T-helper 1 cell treated with Interleukin-12 subunit alpha and Interleukin-12 subunit beta and Interleukin-4 antibody, amounts not matched to agents 30 ng/mL and 1 ng/mL, for 36 hours (primary cell): ENCODE data around the gene LAMA3. TPM values are rescaled to one million over a fixed set of nuclear protein-coding genes. Genes with fewer than 3 reads are reported as not detected.

ENCODE experiments used
- intact Hi-C: fragments of 100-400 bp; cut with micrococcal nuclease; formaldehyde crosslinking; loops from one replicate; pipeline ENCODE4 v1.15.1; 2024
- total RNA-seq: library from RNA; stranded (reverse); gene quantifications from 2 replicates; pipeline ENCODE4 v1.2.3, GENCODE V29; 2022

The LAMA3 gene
- total RNA-seq, 1 donor from 2014 or later = not detected

DNA sequence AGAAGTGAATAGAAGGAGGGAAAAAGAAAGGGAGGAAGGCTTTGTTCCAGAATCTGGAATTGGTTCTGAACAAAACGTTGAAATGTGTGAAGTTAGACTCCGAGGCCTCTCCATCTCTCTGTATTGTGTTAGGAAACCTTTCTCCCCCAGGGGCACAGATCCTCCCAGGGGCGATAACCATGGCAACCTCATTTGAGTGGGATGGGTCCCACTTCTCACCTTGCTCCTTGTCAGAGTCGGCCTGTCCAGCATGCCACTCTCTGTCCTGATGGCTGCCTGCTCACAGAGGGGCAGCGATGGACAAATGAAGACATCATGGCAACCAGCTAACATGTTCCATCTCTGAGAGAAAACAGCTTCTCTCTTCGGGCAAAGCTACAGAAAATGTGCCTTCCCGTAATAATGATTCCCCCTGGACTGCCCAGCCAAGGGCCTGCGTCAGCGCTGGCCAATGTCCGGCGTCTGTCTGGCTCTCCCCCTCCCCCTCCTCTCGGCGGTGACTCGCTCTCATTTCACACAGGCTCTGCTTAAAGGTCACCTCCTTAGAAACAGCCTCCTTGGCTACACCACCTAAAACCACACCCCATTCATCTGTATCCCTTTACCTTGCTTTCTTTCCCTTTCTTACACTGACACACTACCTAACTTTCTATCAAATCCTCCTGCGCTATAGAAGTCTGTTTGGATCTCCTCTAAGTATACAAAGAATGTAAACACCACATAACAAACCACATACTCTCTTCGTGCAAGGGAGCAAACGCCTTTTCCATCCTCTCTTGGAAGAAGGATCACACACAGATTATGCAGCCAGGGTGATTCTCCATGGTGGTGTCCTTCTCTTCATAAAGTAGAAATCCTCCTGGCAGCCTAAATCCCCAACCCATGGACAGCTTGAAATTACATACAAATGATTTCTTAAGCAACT, 293.2 kb downstream of the LAMA3 start:
- intact Hi-C loops = no loop called here

DNA sequence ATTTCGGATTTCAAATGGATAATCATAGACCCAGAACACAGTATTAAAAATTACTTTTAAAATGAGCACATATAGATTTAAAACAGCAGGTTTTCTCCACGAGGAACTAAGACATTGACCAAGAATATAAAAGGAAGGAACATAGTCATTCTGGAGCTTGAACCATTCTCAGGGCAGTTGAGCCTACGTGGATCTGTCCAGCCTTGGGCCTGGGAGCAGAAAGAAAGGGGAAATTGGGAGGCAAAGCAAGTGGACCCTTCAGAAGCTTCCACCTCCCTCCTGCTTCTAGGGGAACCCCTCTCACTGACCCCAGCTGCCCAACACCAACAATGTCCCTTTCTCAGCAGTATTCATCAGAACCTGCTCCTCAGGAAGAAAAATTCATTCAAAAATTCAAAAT, 293.9 kb downstream of the LAMA3 start:
- intact Hi-C loops = no loop called here

DNA sequence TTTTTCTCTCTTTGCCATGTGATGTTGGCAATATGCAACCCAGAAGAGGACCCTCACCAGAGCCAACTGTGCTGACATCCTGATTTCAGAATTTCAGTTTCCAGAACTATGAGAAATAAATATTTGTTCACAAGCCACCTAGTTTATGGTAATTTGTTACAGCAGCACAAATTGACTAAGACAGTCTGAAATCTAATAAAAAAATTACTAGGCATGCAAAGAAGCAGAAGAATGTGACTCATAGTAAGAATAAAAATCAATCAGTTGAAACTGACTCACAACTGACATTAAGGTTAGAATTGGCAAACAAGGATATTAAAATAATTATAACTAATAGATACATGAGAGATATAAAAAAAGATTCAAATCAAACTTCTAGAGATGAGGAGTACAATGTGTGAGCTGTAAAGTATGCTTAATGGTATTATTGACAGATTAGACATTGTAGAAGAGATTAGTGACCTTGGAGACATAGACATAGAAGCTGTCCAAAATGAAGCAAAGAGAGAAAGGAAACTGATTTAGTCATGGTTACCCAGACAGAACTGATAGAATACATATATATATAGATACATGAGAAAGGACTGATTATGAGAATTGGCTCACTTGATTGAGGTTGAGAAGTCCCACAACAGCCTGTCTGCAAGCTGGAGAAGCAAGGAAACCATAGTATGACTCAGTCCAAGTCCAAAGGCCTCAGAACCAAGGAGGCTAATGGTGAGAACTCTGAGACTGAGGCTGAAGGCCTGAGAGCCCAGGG, 297.5 kb downstream of the LAMA3 start:
- intact Hi-C loops = no loop called here

DNA sequence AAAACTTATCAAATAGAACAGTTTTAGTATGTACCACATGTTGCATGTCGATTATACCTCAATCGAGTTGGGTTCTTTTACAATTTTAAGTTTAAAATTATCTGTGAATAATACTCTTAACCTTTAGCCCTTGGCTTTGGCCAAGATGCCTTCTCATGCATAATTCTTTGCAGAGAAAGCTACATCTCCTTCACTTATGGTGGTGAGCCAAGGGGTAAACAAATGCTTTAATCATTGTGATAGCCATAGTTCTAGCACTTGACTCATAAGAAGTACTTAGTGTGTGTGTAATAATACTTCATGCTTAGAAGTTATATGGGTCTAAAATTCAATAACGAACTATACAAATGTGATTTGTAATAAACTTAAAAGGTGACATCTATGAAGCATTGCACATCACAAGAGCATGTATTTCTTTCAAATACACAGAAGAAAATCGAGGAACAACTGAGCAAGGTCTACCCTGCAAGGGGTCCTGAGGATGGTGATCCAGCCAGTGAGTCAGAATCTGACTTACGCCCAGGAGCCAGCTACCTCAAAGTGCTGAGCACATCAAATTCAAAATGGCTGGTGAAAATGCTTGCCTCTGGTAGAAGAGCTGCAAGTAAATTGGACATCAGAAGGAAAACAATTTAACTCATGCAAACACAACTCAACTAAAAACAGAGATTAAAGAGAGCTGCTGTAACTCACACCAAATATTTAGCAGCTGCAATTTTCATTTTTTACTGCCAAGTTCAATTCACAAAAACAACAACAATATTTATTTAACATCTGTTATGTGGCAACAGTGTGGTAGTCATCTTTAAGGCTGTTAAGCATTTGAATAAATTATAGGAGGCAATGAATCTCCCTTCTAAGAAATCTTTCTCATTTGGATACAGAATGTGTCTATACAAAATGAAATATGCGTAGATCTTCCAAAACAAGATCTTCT, 301.5 kb downstream of the LAMA3 start:
- intact Hi-C loops = loop anchor here (5.0 kb wide), 1 partner anchor 667 kb away; no protein-coding TSS in a partner anchor

DNA sequence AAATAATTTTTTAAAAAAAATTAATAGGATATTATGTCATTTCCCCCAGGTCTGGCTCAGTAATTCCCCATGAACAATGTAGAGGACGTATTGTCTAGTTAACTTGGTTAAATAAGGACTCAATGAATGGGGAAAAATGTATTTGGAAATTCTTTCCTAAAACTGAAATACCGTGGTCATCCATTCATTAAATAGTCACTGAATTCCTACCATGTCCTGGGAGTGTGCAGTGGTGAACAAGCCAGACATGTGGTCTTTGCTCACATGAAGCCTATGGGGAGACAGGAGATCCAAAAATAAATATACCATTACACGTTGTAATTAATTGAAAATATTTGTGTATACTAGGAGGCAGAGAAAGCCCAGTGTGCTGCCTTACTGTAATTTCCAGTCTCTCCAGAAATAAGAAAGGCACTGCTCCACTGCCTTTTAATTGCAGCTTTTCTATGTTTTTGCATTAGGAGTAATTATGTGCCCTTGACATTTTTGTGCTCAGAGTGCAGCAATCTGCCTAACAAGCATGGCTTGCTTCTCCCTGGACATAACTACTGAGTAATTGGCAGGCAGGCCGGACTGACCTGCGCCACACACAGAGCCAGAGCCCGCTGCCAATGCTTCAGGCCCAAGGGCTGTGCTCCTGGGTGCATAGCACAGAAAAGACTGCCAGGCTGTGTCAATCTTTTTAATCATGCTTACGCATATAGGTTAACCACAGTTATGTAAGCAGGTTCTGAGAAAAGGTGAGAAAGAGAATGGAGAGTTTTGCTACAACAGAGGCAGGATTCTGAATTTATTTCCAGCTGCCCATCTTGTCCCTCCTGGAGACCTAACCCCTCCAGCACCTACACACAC, 303.1 kb downstream of the LAMA3 start:
- intact Hi-C loops = loop anchor here (1.0 to 5.0 kb wide), 3 partner anchors 20 to 665 kb away; no protein-coding TSS in a partner anchor

DNA sequence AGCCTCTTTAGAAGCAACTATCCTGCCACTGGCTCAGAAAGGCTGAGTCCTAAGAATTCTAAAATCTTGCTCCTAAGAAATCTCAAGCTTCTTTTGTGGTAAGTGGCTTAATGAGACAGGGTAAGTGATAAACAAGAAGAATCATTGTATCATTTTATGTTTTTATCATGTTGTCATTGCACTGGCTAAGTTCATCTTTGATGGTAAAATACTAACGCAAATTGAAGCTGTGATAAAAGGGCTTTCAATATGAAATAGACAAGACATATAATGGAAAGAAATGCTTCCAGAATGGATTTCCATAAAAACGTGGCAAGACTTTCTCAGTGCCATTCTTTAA, 303.7 kb downstream of the LAMA3 start:
- intact Hi-C loops = loop anchor here (1.0 to 5.0 kb wide), 3 partner anchors 19 to 664 kb away; no protein-coding TSS in a partner anchor

DNA sequence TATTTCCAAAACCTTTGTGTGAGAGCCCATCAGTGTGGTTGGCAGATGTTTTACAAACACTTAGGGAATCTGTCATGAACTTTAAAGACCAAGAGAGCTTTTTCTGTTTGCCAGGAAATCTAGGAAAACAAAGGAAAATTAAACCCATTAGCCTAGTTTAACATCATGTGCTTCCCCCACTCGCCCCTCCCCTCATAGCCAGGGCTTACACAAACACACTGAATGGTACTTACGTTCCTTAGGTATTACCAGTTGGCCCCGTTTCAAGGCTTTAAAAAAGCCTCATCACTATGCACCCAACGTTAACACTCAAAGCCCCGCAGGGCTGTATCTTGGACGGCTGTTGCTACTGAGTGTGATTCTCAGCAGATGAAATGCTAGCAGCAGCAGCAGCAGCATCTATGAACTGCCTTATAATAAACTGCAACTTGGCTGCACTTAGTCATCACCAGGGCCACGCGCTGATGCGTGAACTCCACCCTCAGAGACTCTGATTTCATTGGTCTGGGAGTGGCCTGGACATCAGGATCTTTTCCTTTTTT, 305.2 kb downstream of the LAMA3 start:
- intact Hi-C loops = loop anchor here (5.0 kb wide), 1 partner anchor 663 kb away; no protein-coding TSS in a partner anchor

DNA sequence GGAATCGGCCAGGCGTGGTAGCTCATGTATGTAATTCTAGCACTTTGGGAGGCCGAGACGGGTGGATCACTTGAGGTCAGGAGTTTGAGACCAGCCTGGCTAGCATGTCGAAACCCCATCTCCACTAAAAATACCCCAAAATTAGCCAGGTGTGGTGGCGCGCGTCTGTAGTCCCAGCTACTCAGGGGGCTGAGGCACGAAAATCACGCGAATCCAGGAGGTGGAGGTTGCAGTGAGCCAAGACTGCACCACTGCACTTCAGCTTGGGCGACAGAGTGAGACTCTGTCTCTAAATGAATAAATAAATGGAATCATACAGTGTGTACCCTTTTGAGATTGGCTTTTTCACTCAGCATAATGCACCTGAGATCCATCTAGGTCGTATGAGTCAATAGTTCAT, 305.9 kb downstream of the LAMA3 start:
- intact Hi-C loops = no loop called here

DNA sequence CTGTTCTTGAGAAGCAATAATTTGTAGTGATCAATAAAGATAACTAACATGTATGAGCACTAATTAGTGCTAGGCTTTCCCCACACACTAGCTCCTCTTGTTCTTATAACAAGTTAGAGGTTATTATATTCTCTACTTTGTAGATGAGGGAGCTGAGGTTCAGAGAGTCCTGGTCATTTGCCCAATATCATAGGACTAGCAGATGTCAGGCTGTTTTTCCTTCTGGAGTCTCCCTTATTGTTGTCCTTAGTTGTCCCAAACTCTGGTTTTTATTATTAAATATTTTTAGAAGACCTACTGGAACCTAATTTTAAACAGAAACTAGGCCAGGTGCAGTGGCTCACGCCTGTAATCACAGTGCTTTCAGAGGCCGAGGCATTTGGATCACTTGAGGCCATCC, 308.8 kb downstream of the LAMA3 start:
- intact Hi-C loops = no loop called here

DNA sequence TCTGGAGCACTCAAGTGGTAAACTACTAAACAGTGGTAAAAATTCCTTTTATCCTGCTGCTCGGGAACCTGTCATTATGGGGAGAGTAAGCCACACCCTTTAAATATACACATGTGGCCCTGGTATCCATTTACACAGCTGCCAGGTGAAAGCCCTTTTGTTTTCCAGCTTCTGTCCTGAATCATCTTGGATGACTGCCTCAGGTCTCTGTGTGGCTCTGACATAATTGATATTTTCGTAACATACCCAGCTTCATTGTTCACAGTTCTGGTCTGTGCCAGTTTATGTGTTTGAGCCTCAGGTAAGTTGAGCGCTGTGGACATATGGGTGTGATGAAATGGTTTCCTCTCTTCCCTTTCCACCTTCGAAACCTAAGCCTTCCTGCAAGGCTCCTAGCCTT, 309.6 kb downstream of the LAMA3 start:
- intact Hi-C loops = no loop called here

DNA sequence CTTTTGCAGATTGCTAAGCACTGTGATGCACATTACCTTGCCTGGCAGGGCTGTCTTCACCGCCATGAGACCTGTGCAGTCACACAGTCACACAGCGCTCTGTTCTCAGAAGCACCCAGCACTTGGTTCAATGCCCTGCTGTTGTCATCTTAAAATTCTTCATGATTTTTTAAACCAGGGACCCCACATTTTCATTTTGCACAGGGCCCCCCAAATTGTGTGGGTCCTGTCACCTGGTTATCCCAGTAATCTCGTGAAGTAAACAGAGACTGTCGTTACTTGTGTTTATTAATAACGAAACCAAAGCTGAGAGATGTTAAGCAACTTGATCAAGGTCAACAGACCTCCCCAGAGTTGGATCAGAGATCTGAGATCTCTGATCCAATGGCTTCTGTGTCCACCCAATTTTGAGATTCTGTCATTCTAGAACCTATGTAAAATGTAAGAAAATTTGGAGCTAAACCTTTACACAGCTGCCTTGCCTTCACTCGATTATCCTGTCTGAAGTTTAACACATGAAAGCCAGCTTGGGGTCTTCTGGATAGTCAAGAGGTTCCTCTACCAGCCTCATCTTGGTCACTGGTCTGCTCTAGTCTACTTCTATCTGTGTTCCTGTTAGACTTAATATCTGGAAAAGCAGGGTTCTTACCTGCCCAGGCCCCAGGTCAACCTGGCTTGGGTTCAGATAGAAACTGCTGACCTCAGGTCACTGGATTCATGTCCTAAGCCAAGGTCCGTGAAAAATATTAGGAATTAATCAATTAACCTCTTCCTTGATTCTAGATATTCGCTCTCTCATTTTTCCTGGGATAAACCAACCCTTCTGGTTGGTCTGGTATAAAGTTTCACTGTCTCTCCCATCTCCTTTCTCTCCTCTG, 311.6 kb downstream of the LAMA3 start:
- intact Hi-C loops = no loop called here

DNA sequence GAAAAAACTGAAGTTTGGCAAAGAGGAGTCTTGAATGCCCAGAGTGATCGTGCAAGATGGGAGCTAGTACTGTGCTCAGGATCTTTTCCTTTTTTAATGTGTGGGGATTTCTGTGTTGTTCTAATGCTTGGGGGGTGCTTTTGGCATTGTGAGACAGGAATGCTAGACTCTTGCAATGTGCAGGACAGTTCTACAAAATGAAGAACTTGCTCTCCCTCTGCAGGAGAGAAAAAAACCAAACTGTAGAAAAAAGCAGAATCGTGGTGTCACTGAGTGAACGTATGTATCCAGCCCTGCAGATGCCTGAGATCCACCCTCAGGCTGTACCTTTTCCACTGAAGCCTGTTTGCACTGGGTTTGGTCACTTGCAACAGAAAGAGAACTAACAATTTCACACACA, 313.2 kb downstream of the LAMA3 start:
- intact Hi-C loops = no loop called here

DNA sequence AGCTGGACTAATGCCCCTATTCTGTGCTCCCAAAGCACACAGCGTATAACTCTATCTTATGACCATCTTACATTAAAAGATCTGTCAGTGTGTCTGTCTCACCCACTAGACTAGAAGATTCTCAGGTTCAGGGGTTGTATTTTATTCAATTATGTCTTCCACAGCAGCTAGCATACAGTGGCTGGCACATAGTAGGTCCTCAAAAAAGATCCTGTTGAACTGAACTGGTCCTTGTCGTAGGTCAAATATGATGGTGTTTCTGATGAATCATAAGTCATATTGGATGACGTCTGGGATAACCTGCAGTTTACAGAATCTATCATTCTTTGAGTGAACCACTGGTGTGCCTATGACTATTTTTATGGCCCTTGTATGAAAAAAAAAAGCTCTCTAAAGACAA, 314.0 kb downstream of the LAMA3 start:
- intact Hi-C loops = no loop called here

DNA sequence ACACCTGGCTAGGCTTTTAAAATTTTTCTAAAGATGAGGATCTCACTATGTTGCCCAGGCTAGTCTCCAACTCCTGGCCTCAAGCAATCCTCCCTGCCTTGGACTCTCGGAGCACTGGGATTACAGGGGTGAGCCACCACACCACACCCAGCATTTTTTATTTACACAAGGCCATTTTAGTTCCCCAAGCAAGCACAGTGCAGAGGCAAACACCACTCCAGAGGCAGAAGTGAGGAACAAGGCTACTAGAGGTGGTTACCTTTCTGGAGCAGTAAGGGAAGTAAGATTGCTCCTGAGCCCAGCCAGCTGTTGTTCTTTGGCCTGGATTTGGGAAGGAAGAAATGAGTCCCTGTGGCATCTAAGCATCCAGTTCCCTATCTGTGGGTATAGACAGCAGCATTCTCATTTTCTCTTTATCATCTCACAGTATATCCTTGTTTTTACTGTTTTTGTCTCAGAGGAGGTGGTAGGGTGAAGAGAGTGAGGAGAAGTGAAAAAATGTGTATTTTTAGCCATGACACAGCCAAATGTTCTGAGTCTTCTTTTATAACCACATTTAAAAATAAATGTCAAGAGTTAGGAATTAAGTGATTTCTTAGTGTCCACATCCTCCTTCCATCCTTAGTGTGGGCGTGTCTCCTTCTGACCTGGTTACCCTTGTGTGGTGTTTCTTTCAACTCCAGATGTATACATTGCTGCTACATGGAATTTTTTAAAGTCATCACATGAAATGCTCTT, 314.8 kb downstream of the LAMA3 start:
- intact Hi-C loops = no loop called here
